HFFc6 (cell line): Measurements from ENCODE around the gene IQSEC3. TPM values are rescaled to one million over a fixed set of nuclear protein-coding genes. Genes with fewer than 3 reads are reported as not detected.

Experiments
- DNase-seq: peaks from one replicate; pipeline ENCODE4 v3.0.0-alpha.2; 2018
- H3K27ac Mint-ChIP-seq: 2 replicates; pipeline ENCODE4 v1.8.0; 2020; ENCODE audit warnings: mild to moderate bottlenecking, mixed read lengths
- H3K27me3 Mint-ChIP-seq: 2 replicates; pipeline ENCODE4 v1.8.0; 2021; ENCODE audit warnings: mild to moderate bottlenecking, moderate library complexity, mixed read lengths; ENCODE audit not compliant: insufficient read depth
- H3K36me3 Mint-ChIP-seq: 2 replicates; pipeline ENCODE4 v1.8.0; 2021; ENCODE audit warnings: low read depth, mixed read lengths
- H3K4me1 Mint-ChIP-seq: 2 replicates; pipeline ENCODE4 v1.8.0; 2020; ENCODE audit warnings: low read depth, mixed read lengths
- H3K4me3 Mint-ChIP-seq: 2 replicates; pipeline ENCODE4 v1.8.0; 2020; ENCODE audit warnings: mild to moderate bottlenecking, moderate library complexity, mixed read lengths
- H3K9me3 Mint-ChIP-seq: 2 replicates; pipeline ENCODE4 v1.8.0; 2020; ENCODE audit warnings: mild to moderate bottlenecking, mixed read lengths
- total RNA-seq, 6 experiments: library from RNA; stranded (reverse); fragmentation: NEBNext Ultra II Directional; extraction: Animal tissue kit (Norgen Biotek cat#: 25700); gene quantifications; 2 replicates in 1 of 6; 3 replicates in 5 of 6; pipeline ENCODE4 v1.2.3, GENCODE V29; 2021
- TF ChIP-seq, protein P1 (sequence below): fragments of 200-600 bp; sonication (generic); IDR thresholded peaks from 2 replicates; pipeline ENCODE4 v1.5.0; 2021; ENCODE audit warnings: antibody characterized with exemption, mild to moderate bottlenecking

The IQSEC3 gene
- total RNA-seq, 6 experiments from 2014 or later = not detected

DNA sequence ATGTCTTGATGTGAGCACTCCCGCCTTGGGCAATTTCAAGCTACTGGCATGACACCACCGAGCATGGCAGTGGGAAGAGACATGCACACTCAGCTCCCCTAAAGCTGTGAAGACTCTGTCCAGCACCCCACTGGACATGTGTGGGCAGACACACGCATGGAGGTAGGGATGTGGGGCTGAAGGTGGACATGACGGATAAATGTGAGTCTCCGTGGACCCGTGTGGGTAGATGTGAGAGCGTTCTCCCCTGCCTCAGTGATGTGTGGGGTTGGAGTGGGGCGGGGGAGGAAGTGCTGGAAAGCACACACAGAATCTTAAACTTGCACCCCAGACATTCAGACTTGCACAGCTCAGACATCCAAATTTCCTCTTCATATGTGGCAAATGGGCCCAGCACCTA, 134.8 kb downstream of the IQSEC3 start:
- Mint-ChIP-seq H3K27ac (no peak overlapping the region), H3K27me3 (peaks cover 42% of the 10 kb centered on the region), H3K36me3 (no peaks in the 10 kb centered on the region), H3K4me3 (no peak overlapping the region), H3K9me3 (no peaks in the 10 kb centered on the region), H3K4me1 (peaks cover 7% of the 10 kb centered on the region)
- TF ChIP-seq, protein P1, sequence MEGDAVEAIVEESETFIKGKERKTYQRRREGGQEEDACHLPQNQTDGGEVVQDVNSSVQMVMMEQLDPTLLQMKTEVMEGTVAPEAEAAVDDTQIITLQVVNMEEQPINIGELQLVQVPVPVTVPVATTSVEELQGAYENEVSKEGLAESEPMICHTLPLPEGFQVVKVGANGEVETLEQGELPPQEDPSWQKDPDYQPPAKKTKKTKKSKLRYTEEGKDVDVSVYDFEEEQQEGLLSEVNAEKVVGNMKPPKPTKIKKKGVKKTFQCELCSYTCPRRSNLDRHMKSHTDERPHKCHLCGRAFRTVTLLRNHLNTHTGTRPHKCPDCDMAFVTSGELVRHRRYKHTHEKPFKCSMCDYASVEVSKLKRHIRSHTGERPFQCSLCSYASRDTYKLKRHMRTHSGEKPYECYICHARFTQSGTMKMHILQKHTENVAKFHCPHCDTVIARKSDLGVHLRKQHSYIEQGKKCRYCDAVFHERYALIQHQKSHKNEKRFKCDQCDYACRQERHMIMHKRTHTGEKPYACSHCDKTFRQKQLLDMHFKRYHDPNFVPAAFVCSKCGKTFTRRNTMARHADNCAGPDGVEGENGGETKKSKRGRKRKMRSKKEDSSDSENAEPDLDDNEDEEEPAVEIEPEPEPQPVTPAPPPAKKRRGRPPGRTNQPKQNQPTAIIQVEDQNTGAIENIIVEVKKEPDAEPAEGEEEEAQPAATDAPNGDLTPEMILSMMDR = no peak
- no peak for DNase-seq

DNA sequence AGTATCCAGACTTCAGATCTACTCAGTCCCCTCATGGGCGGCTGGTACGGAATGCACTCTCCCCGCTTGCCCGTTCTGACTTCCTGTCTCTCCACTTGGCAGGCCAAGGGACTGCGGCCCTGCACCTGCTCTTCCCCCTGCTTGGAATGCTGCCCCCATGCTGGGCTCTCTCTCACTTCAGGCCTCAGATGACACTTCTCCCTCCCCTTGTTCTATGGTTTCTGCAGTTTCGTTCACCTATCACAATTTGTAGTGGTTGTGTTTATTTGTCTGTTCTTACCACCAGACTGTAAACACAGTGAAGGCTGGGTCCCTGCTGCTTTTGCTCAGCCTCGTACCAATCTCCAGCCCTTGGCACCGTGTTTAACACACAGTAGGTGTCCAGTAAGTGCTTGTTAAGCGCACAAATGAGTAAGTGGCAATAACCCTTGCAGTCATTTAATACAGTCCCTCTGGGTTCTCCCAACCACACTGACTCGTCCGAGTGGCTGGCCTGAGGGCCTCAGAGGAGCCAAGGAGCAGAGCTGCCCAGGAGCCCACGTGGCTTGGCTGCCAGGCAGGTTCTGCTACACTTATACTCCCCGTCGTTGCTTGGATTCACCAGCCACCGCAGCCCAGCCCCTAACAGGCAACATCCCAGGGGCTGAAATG, 135.6 kb downstream of the IQSEC3 start:
- Mint-ChIP-seq H3K4me3 (no peak overlapping the region), H3K36me3 (no peaks in the 10 kb centered on the region), H3K27me3 (peaks cover 42% of the 10 kb centered on the region), H3K27ac (no peak overlapping the region), H3K4me1 (peaks cover 7% of the 10 kb centered on the region), H3K9me3 (no peaks in the 10 kb centered on the region)
- TF ChIP-seq, protein P1 = no peak
- DNase-seq = no peak

DNA sequence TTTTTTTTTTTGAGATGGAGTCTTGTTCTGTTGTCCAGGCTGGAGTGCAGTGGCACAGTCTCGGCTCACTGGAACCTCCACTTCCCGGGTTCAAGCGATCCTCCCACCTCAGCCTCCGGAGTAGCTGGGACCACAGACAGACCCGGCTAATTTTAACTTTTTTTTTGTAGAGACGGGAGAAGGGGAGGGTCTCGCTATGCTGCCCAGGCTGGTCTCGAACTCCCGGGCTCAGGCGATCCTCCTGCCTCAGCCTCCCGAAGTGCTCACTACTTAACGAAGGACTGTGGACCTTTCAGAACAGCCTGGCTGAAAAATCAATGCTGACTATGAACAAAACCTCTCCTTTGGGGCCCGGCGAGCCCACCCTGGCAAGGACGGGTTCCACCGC, 136.5 kb downstream of the IQSEC3 start:
- Mint-ChIP-seq H3K9me3 (no peaks in the 10 kb centered on the region), H3K27me3 (peaks cover 42% of the 10 kb centered on the region), H3K4me1 (peaks cover 7% of the 10 kb centered on the region), H3K4me3 (no peak overlapping the region), H3K27ac (no peak overlapping the region), H3K36me3 (no peaks in the 10 kb centered on the region)
- DNase-seq = no peak
- TF ChIP-seq, protein P1 = no peak

DNA sequence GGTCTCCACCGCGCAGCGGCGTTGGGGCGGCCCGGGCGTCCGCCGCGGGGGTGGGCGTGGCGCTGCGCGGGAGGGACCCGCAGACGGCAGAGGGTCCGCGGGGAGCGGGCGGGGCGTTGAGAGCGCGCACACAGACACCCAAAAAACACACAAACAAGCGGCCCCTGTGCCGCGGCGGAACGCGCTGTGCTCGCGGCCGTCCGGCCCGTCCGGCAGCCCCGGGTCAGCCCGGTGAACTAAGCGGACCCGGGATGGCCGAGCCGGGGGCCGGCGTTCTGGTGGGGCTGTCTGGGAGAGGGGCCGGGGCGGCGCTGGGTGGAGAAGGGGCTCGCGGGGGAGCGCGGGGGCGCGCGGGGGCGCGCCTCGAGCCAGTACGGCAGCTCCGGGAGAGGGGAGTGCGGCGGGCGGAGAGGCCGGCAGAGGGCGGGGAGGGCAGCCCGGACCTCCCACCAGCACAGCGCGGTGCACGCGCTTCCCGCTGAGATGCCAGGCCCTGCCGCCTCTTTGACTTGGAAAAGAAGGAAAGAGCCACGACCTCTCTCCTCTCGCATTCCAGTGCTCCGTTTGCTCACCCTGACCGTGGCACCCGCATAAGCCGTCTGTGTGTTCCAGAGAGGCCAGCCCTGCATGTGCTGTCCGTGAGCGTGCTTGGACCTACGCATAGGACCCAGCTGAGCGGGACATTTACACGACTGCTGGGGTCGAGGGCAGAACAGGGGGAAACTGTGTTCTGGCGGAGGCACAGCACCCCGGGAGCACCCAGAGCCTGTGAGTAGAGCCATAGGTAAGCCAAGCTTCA, 137.1 kb downstream of the IQSEC3 start:
- Mint-ChIP-seq H3K9me3 (no peaks in the 10 kb centered on the region), H3K4me1 (peaks cover 7% of the 10 kb centered on the region), H3K4me3 (no peak overlapping the region), H3K36me3 (no peaks in the 10 kb centered on the region), H3K27ac (no peak overlapping the region), H3K27me3 (peaks cover 42% of the 10 kb centered on the region)
- no peak for DNase-seq
- TF ChIP-seq, protein P1 = no peak

DNA sequence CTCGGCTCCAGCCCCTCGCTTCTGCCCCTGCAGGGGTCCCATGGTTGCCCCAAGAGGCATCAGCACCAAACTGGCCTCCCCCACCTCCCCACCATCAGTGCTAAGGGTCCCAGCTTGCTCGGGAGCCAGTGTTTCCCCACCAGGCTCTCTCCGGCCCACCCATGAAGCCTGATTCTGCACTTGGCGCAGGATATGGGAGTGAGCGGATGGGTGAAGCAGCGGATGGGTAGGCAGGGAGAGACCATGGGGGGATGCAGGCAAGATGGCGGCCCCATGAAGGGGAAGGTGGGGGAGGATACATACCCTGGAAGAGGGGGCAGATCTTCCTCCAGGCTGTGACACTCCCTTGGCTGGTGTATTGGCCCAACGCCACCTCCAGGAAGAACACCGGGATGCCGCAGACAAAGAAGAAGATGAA, 137.7 kb downstream of the IQSEC3 start:
- no peak overlapping the region for H3K4me3 Mint-ChIP-seq
- H3K36me3 Mint-ChIP-seq = no peaks in the 10 kb centered on the region
- H3K9me3 Mint-ChIP-seq = no peaks in the 10 kb centered on the region
- H3K4me1 Mint-ChIP-seq = peaks cover 7% of the 10 kb centered on the region
- DNase-seq = no peak
- TF ChIP-seq, protein P1 = no peak
- peaks cover 47% of the 10 kb centered on the region for H3K27me3 Mint-ChIP-seq
- no peak overlapping the region for H3K27ac Mint-ChIP-seq
